Measurements from ENCODE around the gene BTBD9.

DNA sequence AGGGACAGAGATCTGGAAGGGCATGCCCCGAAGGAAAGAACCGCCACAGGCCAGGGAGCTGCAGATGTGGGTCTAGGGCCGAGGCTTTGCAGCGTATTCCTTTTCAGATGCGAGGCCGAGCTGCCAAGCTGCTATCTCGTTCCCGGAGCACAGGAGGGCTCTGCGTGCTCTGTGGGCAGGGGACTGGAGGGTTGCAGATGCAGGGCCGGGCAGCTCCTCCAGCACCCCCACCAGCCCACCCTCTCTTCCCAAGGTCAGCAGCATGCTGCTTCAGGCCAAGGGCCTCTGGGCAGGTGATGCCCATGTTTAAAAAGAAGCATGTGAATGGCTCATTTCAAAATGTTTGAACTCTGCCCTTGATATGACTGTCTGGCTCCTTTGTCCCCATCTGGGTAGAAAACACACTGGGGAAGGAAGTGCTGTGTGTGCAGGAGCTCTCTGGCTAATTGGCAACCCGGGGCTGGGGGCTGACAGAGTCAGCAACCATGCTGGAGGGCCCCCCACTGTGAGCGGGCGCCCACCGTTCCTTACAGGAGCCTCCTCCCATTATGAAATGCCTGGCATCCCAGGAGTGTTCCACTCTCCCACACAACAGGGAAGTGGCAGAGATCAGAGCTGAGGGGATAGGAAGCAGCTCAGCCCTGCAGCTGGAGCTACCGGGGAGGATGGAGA lies 466.9 kb downstream of the BTBD9 start:
- no peak for TF ChIP-seq EZH2phosphoT487 (IDR thresholded peaks at IDR 0.05; ENCODE audit: borderline replicate concordance, low read length)
- no peak for TF ChIP-seq EZH2 (IDR thresholded peaks at IDR 0.05; ENCODE audit: low read length, unreplicated experiment)
- TF ChIP-seq, protein P1, sequence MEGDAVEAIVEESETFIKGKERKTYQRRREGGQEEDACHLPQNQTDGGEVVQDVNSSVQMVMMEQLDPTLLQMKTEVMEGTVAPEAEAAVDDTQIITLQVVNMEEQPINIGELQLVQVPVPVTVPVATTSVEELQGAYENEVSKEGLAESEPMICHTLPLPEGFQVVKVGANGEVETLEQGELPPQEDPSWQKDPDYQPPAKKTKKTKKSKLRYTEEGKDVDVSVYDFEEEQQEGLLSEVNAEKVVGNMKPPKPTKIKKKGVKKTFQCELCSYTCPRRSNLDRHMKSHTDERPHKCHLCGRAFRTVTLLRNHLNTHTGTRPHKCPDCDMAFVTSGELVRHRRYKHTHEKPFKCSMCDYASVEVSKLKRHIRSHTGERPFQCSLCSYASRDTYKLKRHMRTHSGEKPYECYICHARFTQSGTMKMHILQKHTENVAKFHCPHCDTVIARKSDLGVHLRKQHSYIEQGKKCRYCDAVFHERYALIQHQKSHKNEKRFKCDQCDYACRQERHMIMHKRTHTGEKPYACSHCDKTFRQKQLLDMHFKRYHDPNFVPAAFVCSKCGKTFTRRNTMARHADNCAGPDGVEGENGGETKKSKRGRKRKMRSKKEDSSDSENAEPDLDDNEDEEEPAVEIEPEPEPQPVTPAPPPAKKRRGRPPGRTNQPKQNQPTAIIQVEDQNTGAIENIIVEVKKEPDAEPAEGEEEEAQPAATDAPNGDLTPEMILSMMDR (conservative IDR thresholded peaks at IDR 0.05; ENCODE audit: low read depth, low read length), result no peak

Measured in PC-3 (cell line).